ENCODE results near the gene TCP10L.
"Not testable (repeated sequence)": the region's sequence is repeated elsewhere in the genome, so short reads cannot be mapped to it uniquely, and the experiment has no call there.

Gene TCP10L

DNA sequence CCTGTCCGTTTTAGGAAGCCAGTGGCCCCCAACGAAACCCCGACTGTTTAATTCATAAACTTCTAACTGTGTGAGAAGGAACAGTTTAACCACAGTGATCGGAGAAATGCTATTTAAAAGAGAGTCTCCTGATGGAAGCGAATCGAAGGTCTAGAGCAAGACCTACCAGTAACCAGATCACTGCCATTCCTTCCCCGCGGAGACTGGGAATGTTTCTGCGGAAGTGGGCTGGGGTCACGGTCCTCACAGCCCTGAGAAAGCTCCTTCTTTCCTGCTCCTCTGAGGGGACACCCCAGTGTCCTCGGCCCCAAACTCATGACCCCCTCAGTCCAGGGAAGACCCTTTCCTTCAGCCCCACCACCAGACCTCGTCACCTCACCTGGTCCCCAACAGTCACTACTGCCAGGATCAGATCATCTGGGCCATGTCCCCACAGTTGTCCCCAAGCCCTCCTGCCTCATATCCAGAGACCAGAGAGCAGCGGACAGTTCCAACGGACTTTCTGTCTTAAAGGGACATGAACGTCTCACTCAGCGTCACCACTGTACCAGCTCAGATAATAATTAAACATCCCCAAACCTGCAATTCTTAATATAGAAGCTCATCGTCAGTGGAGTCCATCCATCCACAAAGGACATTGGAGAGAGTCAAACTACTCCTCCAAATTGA, at the start of gene TCP10L:
TCP10L (minus strand) TSS at position 482 of the 669 bp plus-strand sequence. CDS start 1,219 bp downstream, outside the sequence.
- no peak for DNase-seq

GRCh38 chr21:32626621-32627196, 41.4 kb upstream of the TCP10L start:
- DNase-seq, result no peak

GRCh38 chr21:32618218-32618617, 32.9 kb upstream of the TCP10L start:
- not testable (repeated sequence) for DNase-seq

GRCh38 chr21:32613436-32614043, 28.2 kb upstream of the TCP10L start:
- DNase-seq, result no peak

DNA sequence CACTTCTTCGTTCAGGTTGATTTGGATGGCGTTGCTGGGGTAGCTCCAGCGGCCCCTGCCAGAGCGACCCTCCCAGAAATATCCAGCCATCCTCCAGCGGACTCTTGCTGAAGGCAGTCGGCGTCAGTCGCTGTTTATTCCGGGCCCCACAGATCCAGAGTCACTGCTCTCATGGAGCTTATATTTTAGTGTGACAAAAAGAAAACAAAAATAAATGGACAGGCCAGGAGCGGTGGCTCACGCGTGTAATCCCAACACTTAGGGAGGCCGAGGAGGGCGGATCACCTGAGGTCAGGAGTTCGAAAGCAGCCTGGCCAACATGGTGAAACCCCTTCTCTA, 27.6 kb upstream of the TCP10L start:
- DNase-seq, result no peak

DNA sequence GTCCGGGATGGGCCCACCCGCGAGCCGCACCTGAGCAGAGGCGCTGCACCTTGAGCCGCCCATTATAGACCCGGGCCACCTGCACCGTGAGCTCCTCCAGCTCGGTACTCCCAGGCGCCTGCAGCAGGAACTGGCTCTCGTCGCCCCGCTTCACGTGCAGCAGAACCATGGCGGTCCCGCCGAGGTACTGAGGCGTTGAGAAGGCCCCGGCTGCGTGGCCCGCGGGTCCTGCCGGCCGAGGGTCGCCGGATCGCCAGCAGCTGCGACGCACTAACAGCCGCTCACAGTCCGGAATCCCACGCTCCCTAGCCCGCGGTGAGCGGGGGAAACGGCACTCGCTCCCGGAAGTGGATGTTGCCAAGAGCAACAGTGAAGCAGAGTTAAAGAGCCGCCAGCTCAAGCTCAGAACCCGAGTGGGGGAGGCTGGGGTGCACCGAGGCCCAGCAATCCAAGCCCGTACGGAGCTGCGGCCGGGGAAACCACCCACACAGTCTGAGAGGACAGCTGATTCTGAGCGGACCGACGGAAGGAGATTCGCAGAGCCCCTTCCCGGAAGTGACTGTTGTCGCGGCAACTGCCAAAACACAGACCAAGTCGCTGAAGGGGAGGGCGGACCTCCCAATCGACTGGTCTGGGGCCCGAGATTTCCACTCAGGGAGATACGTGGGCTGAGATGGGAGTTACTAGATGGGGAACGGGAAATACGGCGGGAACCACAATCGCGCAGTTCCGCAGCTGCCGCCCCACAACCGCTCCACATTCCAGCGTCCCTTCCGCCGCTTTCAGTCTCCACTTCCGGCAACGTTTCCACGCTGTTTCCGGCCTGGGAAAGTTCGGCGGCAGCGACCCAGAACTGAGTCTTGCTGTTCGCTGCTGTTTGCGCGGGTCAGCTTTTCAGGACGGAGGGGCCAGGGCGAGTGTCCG, 27.0 kb upstream of the TCP10L start, which contains the start of gene CFAP298:
CFAP298 (minus strand) TSS at position 303 of the 924 bp plus-strand sequence; CDS start at position 169, 134 bp downstream.
- DNase-seq, result peak; percentile 66

- DNase-seq, result no peak
Observed at GRCh38 chr21:32611471-32611997, 26.2 kb upstream of the TCP10L start.

DNA sequence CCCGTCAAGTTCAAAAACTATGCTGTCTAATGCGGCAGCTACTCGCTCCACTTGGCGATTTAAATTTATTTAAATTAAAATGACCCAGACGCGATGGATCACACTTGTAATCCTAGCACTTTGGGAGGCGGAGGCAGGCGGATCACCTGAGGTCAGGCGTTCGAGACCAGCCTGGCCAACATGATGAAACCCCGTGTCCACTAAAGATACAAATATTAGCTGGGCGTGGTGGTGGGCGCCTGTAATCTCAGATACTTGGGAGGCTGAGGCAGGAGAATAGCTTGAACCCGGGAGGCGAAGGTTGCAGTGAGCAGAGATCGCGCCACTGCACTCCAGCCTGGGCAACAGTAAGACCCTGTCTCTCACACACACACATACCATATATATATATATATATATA, 25.6 kb upstream of the TCP10L start:
- DNase-seq, result not testable (repeated sequence)

- DNase-seq, result no peak
Observed at GRCh38 chr21:32608851-32609250, 23.5 kb upstream of the TCP10L start.

DNA sequence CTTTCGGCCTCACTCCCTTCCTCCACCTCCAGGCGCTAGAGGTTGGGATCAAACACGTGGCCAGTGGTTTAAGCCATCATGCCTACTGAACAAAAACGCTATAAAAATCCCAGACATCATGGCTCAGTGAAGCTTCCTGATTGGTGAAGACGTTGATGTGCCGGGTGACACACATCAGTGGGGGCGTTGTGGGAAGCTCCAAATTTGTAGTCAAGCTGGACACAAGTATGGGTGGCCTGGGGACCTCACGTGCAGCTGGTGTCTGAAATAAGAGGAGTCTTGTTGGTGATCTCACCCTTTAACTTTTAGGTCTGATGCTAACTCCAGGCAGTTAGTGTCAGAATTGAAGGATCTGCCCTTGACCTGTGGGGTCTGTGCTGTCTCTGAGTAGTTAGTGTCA, 20.1 kb upstream of the TCP10L start:
- no peak for DNase-seq

GRCh38 chr21:32604464-32604863, 19.1 kb upstream of the TCP10L start:
- DNase-seq, result peak; percentile 75

DNA sequence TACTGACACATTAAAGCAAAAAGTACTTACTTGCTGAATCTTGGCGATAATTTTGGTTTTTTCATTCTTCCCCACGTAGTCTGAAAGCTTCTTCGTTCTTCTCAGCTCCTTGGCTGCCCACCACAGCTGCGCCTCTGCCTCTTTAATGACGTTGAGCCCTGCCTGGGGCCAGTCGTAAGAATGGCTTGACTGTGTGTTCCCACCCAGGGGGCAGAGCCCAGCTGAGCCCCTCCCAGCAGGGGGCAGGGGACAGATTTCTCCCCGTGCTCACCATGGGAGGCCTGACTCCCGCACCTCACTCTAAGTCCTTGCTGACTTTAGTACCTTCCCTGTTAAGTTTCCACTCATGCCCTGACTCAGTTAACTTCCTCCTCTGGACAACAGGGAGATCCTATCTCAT, 17.8 kb upstream of the TCP10L start:
- DNase-seq, result no peak

- DNase-seq, result no peak
Observed at GRCh38 chr21:32602099-32602498, 16.8 kb upstream of the TCP10L start.

GRCh38 chr21:32599526-32599925, 14.2 kb upstream of the TCP10L start:
- DNase-seq, result peak; percentile 13

- no peak for DNase-seq
Observed at GRCh38 chr21:32599091-32599490, 13.8 kb upstream of the TCP10L start.

GRCh38 chr21:32597205-32597604, 11.9 kb upstream of the TCP10L start:
- no peak for DNase-seq

DNA sequence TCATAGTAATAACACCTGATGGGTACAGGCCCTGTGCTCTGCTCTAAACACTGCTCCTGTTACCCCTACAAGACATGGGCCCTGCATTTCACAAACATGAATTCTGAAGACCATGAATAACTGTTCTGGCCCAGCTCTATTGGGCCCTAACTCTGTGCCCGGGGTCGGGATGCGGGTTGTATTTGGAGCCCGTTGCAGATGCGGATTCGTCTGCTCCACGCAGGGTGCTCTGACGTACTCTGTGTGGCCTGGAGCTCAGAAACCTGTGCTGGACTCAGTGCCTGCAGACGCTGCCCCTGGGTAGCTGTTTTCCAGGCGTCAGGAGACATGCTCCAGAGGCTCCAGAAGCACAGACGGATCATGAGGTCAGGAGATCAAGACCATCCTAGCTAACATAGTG, 10.1 kb upstream of the TCP10L start:
- no peak for DNase-seq

GRCh38 chr21:32593690-32594089, 8.4 kb upstream of the TCP10L start:
- no peak for DNase-seq

GRCh38 chr21:32592929-32593502, 7.7 kb upstream of the TCP10L start:
- no peak for DNase-seq

DNA sequence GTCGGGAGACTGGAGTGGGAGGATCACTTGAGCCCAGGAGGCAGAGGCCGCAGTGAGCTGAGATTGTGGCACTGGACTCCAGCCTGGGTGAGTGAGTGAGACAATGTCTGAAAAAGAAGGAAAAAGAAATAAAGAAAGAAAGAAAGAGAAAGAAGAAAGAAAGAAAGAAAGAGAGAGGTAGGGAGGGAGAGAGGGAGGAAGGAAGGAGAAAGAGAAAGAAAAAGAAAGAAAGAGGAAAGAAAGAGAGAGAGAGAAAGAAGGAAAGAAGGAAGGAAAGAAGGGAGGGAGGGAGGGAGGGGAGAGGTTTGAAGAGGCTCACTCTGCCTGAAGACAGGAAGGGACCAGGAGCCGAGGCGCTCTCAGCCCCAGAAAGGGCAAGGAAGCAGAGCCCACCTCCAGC, 4.8 kb upstream of the TCP10L start:
- DNase-seq, result no peak

- no peak for DNase-seq
Observed at GRCh38 chr21:32587651-32588050, 2.3 kb upstream of the TCP10L start.

GRCh38 chr21:32587120-32587519, 1.8 kb upstream of the TCP10L start:
- DNase-seq, result no peak

DNA sequence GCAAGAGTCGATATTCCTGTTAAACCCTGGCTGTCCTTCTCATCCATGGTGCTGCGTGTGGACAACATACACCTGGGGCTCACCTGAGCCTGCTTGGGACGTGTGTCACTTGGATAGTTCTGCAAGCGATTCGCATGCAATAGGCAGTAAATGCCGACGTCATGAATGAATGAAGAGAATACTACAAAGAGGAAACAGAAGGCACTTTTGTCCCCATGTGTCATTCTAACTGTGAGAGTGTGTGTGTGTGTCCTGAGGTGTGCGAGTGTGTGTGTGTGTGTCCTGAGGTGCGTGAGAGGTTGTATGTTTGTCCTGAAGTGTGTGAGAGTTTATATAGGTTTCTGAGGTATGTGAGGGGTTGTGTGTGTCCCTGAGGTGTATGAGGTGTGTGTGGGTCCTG, 647 bp upstream of the TCP10L start:
- DNase-seq, result no peak

All from NCI-H2107 (cell line).